GM18867 (cell line): Measurements from ENCODE around the gene PNPLA8.

Experiments used
- ATAC-seq: cut with Tn5 transposase; IDR thresholded peaks from one replicate; pipeline ENCODE4 v1.9.1; 2021; ENCODE audit warnings: mild to moderate bottlenecking, moderate library complexity; ENCODE audit not compliant: unreplicated experiment

The PNPLA8 gene

DNA sequence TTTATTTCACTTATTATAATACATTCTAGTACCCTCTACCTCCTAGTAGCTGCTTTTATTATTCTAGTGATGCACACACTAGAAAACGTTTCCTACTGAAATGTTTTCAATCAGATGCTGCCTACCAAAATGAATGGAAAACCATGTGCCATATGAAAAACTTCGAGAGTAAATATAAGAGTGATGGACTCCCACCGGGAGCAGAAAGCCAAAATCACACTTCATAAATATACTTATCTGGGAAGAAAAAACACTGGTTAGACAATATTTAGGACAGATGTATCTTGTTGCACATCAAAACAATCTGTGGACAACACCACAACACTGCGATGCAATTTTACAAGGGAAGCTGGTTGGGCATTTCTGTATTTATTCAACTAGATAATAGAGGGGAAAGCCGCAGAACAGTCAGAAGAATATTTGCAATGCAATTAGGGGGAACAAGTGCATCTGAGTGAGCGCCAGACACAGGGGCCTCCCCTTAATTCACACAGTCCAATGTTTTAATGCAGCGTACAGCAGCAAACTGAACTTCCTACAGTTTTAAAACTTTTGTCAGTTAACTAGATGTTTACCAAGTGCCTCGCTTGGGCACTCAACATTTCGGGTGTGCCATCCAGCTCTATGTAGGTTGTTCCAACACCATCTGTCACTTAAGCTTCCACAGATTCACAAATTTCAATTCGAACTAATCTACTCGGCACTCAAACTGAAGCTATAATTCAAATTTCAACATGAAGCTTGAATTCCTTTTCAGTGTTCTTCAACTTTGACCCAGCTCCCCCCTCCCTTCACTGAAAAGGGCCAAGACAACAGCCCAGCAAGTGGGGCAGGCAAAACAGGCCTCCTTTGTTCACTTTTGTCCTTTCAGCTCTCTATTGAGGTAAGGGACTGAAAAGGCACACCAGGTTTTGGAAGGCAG lies 77.1 kb downstream of the PNPLA8 start:
- ATAC-seq = no peak

- no peak for ATAC-seq
Observed at GRCh38 chr7:108442039-108442568, 83.8 kb downstream of the PNPLA8 start.

GRCh38 chr7:108441392-108441955 lies 84.5 kb downstream of the PNPLA8 start:
- no peak for ATAC-seq

DNA sequence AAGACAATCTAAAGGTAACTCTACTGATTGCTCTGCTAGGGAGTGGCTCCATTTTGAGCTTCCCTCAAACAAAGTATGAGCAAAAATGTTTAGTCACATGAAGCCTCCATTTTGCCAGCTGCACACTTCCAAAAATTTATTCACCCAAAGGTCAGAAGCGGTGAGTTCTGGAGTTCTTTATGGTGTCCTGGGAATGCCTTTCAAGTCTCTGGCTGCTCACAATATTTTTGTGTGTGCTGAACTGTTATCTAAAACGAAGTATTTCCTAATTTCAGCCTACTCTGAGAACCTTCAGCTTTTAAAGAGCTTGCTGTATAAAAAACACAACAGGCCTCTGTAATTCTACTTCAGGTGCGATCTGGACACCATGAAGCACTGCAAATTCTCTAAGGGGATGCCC lies 85.3 kb downstream of the PNPLA8 start:
- ATAC-seq = no peak

DNA sequence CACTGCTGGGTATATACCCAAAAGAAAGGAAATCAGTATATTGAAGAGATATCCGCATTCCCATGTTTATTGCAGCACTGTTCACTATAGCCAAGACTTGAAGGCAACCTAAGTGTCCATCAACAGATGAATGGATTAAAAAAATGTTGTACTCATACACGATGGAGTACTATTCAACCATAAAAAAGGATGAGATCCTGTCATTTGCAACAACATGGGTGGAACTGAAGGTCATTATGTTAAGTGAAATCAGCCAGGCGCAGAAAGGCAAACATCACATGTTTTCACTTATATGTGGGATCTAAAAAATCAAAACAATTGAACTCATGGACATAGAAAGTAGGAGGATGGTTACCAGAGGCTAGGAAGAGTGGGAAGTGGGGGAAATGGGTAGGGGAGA lies 89.0 kb downstream of the PNPLA8 start:
- ATAC-seq = no peak

DNA sequence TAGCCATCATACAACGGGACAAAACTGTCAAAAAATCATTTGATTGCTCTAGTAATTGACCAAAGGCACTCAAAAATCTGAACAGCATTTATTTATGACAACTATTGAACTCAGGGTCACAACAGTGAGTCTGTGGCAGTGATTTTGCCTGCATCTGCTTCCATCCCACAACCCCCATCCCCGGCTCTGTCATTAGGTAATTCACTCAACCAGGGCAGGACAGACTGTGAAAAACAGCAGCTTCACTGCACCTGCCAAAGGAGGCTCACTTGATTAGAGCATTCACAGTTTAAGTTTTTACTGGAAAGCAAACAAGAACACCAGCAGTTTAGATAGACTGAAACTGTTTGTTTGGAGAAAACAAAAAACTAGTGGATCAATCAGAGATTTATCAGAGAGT lies 91.9 kb downstream of the PNPLA8 start:
- ATAC-seq = no peak

DNA sequence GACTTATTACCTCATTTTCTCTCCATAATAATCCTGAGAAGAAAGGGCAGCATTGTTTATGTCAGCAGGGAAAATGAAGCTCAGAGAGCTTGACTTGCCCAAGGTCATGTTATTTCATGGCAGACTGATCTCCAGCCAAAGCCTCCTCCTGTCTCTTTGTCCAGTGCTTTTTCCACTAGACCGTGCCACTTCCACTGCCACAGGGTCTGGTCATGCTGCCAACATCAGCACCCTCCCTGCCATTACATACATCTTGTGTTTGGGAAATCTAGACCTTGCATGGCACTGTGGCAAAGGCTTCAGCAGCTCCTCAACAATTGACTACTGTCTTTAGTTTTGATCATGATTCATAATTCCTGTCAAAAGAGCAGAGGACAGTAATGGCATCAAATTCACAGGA lies 94.8 kb downstream of the PNPLA8 start:
- no peak for ATAC-seq

GRCh38 chr7:108430664-108431063 lies 95.3 kb downstream of the PNPLA8 start:
- no peak for ATAC-seq

DNA sequence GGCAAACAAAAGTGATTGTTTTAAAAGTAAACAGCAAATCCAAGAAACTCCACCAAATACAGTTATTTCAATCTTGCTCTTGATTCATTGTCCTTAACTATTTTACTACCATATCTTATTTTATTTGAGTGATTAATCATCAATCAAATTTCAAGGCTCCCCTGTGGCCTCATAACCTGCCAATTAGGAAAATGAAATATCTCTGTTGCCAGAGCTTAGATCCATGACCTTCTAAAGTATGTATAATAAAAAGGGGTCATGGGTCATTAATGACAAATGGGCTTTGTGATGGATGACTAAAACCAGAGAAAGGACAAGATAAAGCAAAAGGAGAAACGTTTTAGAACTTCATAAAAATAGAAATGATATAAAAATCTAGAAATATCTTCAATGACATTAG lies 98.2 kb downstream of the PNPLA8 start:
- ATAC-seq = no peak

DNA sequence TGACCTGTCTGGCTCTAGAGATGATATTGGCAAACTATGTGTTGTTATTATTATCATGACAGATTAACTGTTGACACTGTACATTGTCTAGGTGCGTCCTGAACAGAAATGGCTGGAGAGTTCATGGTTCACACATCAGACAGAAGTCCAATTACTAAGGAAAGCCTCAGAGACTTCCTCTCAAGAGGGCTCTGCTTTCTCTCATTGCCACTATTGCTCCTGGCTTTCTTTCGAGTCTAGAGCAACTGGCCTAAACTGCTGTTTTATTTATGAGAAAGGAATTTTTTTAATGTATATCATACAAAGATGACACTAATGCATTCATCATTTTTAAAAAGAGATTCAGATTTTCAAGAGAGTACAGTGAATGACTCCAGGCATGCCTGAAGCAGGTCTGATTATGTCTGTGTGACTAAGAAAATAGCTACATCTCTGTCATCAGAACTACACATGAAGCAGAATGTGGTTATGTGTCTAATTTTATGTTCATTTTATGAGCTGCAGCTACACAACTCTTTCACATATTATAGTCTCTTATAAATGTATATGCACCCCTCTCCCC lies 100.1 kb downstream of the PNPLA8 start:
- no peak for ATAC-seq

GRCh38 chr7:108424013-108424412 lies 101.9 kb downstream of the PNPLA8 start:
- no peak for ATAC-seq

DNA sequence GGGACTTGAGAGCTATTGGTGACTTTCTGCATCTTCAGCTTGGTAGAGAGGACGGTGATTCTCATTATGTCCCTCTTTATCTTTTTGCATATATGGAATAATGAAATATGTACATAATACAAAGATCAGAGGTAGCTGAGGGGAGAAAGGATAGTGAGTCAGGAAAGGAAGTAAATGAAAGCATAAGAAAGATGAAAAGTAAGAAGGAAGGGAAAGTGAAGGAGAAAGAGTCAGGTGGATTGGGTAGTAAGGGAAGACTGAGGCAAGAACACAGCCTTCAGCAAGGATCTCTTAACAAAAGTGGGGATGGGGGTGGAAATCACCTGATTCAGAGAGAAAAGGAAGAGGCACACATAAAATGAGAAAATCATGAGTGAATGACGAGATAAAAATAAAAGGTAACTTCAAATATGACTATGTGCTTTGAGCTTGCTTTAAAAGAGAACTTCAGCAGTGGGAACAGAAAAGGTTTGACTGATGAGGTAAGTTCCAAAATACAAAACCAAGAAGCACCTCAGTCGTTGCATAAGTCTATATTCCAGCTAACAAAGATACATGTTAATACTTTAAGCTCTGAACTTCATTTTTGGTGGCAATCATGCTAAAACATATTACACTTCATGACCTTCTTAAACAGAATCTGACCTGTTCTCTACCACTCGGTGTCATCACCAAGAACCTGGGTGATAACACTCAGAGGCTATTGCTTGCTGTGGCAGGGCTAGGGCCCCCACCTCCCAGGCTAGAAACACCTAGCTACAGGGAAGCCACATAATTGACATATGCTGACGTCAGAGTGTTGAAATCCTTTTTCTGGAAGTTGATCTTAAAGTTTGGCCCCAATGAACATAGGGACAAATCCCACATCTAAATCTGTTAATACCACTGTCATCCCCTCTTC lies 102.6 kb downstream of the PNPLA8 start:
- no peak for ATAC-seq

DNA sequence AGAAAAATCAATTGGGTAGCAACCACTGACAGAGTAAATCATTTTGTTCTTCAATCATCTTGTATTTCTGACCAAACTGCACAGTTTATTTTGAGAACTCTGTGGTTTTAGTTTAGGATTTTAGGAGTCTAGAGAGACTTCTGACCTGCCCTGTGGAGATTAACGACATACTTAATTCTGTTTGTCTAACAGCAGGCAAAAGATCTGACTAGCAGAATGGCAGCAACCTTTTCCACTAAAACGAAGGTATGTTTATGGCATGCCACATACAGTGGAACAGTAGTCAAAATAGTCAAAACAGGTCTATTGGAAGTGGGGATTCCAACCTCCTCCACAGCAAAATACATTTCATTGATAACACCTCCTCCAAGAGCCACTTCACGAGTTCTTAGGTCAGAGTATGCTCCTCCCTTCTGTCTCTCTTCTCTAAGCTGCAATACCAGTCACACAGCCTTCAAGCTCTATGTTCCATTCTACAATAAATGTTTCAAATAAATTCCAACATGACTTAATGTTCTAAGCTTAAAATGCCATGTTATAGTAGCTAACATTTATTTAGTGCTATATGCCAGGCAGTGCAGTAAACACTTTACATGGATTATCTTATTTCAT lies 104.1 kb downstream of the PNPLA8 start:
- no peak for ATAC-seq
